NCI-H2196 (cell line): ENCODE results near the gene MBNL1.

Experiments
- DNase-seq: peaks from one replicate; lab custom pipeline; 2025; ENCODE audit not compliant: unreplicated experiment; lab: John Stamatoyannopoulos, UW

Gene MBNL1, protein sequence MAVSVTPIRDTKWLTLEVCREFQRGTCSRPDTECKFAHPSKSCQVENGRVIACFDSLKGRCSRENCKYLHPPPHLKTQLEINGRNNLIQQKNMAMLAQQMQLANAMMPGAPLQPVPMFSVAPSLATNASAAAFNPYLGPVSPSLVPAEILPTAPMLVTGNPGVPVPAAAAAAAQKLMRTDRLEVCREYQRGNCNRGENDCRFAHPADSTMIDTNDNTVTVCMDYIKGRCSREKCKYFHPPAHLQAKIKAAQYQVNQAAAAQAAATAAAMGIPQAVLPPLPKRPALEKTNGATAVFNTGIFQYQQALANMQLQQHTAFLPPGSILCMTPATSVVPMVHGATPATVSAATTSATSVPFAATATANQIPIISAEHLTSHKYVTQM

DNA sequence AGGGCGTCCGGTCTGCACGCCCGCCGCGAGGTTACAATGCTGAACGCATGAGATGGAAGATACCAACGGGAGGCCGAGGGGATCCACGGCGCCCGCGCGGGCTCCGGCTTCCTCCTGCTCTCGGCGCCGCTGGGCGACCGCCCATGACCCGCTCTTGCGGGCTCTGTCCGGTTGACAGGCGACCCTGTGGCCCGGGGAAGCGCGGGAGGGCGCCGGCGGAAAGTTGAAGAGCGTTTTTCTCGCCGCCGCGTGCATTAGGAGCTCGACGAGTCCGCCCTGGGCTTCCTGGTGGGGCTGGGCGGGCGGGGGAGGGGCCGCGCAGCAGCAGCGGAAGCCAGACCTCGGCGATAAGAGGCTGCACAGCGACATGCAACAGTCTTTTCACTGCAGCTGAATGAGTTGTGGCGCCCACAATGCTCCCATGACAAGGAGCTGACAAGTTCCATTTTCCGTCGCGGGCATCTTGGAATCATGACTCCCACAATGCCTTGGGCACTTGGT is at the start of gene MBNL1:
TSS of gene MBNL1 (plus strand) at position 375 of the 501 bp plus-strand sequence. CDS start 31,265 bp downstream, outside the sequence.
- peak; percentile 83 for DNase-seq

DNA sequence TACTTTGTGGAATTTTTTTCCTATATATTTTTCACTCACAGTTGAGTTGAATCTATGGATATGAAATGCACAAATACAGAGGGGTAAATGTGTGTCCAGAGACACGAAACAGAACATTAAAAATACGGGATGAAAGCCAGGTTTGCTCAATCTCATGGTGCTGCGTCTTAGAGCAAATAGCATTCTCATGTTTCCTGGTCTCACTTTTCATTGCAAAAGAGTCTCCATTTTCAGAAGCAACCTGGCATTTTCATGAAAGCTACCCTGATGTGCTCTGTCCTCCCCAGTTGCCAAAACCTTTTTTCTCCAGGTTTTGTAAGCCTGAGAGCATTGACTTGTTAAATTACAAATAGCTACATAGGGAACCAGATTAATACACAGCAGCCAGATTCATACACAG is 49.5 kb upstream of the MBNL1 start:
- DNase-seq, result no peak

DNA sequence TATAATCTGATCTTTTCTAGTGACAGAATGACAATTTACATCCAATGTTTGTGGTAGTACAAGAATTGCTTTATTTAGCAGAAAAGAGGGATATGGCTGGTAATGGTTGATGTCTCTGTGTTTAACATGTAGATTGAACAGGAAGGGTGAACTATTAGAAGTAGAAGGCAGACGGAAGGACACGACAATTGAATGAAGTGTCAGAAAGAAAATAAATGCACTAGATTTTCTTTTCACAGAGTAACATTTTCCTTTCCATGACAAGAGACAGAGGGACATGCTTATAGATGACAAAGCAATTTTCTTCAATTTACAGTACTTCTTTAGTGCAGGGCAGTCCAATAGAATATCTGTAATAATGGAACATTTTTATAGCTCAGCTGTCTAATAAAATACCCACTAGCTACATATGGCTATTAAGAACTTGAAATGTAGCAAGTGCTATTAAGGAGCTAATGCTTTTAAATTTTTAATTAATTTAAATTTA is 48.9 kb upstream of the MBNL1 start:
- no peak for DNase-seq

DNA sequence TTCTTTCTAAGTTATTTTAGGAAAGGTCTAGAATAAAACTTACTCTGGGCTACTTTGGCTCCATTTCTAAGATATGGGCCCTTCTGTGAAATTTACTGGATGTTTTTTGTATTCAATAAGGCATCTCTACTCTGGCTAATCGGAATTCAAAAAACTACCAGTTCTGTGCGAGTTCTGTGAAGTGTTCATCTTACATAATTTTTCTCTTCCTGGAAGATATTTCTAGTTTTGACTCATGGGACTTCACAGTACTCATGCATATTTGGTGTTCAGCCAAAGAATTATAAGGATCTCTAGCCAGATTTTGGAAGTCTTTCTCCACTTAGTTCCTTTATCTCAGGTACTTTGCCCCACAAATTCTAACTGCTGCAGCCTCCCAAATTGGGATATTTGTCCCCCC is 46.4 kb upstream of the MBNL1 start:
- DNase-seq, result no peak

DNA sequence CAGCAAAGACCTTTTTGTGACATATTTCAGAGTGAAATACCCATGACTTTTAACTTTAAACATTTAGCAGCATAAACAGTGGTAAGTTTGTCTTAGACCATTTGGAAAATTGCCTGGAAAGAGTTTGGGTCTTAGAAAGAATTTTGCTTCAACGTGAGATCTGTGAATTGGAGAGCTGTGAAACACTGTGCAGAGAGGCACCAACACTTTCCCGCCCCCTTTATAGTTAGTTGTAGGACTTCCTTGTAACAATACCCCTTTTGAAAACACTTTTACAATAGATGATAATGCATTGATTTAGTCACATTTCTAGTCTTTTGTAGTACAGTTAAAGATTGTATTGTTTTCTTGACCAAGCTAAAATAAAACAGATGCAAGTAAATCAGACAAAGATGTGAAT is 43.5 kb upstream of the MBNL1 start:
- no peak for DNase-seq

DNA sequence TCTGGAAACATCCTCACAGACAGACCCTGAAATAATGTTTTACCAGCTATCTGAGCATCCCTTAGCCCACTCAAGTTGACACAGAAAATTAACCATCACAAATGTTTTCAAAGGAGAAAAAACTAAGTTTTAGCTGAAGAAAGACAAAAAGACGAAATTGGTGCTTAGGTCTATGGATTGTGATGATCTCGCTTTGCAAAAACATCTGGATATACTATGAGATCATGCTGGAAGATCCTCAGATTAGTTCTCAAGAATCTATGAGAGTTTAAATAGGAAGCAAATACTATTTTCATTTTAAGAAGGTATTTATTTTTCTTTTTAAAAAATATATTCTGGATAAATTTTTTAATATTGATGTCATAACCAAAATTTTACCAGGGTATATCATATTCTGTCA is 42.6 kb upstream of the MBNL1 start:
- DNase-seq, result no peak

DNA sequence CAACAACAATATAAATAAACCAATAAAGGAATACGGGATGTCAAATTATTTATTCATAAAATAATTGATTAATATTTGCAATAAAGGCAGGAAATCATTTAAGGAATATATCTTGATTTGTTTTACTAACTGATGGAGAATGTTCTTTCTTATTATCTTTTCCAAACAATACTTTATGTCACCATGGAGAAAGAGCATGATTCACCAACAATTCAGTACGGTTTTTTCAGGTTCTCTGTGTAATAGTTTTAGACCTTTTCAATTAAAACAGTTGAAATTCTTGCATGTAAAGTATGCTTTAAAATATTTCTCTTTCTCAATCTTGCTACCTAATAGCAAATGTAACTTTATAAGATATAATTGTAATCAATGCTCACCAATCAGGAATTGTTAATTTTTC is 41.7 kb upstream of the MBNL1 start:
- DNase-seq, result no peak

DNA sequence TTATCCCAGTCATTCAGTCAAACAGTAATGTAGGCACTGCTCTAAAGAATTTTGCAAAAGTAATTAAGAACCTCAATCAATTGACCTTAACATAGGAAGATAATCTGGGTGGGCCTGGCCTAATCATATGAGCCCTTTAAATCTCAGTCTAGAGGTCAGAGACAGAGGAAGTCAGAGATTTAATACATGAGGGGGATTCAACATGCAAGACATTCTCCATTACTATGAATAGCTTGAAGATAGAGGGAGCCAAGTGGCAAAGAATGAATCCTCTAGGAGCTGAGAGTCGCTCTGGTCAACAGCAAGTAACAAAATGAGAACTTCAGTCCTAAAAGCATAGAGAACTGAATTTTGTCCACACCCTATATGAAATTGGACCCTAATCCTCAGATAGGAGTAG is 39.0 kb upstream of the MBNL1 start:
- no peak for DNase-seq

DNA sequence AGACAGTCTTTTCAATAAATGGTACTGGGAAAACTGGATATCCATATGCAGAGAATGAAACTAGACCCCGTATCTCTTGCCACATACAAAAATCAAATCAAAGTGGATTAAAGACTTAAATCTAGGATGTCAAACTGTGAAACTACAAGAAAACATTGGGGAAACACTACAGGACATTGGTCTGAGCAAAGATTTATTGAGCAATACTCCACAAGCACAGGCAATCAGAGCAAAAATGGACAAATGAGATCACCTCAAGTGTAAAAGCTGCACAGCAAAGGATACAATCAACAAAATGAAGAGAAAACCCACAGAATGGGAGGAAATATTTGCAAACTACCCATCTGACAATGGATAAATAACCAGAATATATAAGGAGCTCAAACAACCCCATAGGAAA is 38.4 kb upstream of the MBNL1 start:
- DNase-seq, result no peak

DNA sequence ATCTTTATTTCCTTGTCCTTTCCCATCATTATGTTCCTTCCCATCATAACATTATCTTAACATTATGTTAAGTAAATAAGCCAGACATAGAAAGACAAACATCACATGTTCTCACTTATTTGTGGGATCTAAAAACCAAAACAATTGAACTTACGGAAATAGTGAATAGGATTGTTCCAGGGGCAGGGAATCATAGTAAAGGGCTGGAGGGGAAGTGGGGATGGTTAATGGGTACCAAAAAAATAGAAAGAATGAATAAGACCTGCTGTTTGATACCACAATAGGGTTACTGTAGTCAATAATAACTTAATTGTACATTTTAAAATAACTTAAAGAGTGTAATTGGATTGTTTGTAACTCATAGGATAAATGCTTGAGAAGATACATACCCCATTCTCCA is 36.7 kb upstream of the MBNL1 start:
- DNase-seq, result no peak

DNA sequence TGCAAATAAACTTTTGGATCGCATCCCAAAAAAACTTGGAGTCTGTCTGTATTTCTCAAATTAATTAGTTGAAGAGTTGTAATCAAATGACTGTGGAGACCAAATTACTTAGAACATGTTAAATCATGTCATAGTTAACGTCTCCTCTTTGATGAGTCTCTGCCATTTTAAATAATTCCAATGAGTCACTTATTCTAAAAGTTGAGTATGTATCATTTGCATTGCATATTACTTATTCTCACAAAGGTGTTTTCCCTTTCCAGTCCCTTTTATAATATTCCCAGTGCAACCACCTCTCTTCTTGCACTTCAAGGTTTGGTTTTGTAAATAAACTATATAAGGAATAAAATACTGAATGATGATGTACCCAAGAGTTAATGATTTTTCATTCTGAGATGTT is 36.0 kb upstream of the MBNL1 start:
- DNase-seq, result no peak

DNA sequence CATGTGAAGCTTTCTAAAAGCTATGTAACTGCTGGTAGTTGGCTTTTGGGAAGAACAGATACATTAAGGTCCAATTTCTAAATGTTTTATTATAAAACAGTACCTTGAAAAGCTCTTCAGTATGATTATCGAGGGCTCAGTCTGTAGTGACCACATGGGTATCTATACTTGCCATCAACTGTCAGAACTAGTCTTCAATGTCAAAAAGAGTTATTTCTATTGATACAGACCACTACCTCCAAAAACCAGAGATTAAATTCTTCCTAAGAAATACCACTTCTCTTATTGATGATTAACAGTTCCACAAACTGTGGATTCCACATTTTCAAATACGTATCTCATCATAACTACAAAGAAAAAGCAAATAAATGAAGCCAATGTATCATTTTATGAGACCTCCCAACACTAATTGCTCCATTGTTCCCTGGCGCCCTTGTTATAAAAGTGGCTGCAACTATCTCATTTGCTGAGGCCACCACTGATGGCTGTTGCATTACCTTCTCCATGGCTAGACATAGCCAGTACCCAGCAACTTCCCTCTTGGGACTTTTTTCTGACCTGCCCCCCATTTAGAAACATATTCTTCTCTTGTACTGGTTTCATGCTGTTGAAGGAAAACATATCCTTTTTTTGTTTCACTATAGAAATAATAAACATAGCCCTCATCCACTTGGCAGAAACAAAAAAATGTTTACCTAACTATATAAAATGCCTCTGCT is 33.9 kb upstream of the MBNL1 start:
- no peak for DNase-seq

DNA sequence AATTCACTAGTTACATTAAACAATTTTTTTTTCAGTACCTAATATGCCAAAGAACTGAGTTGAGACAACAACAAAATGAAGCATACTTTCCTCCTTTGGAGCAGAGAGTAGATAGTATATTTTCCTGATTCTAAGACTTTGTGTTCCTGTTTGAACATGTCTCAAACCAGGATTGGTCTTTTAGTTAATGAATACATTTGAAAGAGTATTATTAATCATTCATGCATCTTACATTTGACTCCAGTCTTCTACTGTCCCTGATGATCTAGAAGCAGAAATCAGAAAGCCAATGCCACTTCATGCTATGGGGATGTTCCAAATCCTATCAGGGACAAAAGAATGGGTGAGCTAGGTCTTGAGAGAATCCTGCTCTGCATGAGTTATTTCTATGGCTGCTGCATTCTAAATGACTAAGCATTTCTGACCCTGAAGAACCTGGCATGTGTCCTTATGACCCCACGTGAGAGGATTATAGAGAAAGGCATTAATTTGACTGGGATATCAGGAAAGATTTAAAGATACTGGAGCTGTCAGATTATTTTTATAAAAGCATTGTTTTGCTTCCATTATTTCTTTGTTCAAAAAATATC is 32.9 kb upstream of the MBNL1 start:
- DNase-seq, result no peak

DNA sequence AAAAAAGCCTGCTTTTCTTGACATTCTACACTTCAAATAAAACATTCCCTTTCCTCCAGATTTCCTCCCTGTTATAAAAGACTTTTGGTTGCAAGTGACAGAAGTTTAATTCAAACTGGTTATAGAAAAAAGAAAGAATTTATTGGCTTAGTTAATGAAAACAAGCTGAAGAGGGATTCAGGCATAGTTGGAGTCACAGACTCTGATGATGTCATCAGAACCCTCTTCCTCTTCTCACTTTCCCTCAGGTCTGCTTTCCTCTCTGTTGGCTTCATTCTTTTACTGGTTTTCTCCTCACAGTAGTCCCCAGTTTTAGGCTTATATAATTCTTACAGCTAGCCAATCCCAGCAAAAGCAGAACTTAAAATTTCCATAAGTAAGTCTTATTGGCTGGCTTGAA is 32.0 kb upstream of the MBNL1 start:
- DNase-seq, result no peak

DNA sequence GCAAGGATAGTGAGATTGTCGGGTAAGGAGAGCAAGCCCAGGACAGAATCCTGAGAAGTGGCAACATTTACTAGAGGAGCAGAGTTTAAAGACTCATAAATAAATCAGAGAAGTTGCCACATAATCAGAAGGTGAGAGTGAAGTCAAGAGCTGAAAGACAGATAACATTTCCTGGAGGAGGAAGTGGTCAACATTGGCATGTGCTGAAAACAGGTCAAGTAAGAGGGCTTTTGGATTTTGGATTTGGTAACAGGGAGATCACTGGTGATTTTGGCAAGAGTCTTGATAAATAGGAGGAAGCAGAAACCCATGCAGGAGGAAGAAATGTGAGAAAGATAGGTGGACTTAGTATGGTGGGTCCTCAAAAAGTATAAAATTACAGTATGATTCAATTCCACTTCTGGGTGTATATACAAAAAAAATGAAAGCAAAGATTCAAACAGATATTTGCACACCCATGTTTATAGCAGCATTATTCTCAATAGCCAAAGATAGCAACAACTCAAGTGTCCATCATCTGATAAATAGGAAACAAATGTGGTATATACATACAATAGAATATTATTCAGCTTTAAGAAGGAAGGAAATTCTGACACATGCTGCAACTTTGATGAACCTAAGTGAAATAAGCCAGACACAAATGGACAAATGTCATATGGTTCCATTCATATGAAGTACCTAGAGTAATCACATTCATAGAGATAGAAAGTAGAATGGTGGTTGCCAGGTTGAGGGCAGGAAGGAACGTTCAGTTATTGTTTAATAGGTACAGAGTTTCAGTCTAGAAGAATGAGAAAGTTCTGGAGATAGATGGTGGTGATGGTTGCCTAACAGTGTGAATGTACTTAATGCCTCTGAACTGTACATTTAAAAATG is 27.3 kb upstream of the MBNL1 start:
- peak; percentile 30 for DNase-seq

DNA sequence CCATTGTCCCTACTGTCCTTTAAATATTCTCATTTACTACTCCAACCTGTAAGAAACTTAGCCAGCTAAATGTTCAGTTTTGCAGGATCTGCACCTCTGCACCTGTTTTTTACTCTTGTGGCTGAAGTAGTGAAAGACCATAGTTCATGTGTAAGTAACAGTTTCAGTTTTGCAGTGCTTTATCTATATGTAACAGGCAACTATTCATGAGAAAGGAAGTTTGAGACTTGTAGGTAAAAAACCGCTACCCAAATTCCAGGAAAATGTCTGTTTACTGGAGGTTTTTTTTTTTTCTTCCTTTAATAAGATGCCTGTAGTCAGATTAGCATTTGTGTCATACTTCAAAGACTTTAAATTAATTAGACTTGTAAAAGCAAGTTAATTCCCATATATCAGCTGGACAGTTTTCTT is 25.4 kb upstream of the MBNL1 start:
- DNase-seq, result no peak

DNA sequence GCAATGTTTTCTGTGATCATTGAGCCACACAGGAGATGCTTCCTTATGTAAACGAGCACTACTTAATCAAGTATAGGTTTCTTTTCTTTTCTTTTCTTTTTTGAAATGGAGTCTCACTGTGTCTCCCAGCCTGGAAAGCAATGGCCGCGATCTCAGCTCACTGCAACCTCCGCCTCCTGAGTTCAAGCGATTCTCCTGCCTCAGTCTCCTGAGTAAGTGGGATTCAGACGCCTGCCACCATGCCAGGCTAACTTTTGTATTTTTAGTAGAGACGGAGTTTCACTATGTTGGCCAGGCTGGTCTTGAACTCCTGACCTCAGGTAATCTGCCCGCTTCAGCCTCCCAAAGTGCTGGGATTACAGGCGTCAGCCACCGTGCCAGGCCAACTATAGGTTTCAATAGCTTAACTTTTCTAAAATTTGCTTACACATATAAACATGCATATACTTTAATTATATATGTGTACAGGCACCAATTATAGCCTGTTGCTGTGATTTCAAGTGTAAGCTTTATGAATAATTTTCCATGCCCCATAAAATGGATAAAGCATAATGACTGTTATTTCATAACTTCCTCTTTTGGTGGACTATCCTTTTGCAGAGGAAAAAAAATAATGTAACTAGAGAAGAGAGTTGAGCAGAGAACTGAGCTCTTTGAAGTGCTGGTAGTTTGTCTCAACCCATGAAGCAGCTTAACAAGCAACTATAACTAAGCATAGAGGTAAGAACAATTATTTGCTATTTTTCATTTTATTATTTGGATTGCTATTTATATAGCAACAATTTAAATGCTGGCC is 24.8 kb upstream of the MBNL1 start:
- no peak for DNase-seq

DNA sequence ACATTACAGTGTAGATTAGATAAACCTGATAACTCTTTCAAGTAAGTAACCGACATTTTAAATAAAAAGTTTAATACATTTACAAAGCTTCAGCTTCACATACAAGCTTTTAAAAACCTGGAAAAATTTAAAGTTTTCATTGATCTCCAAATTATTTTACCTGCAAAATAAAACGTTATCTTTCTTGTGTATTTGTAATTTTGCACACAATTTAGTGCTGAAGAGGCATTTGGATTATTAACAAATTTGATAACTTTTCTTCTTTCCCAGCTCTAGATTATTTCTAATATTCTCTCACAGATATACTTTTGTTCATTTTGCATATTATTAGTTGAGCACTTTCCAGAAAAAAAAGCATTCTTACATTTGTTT is 24.2 kb upstream of the MBNL1 start:
- DNase-seq, result no peak

DNA sequence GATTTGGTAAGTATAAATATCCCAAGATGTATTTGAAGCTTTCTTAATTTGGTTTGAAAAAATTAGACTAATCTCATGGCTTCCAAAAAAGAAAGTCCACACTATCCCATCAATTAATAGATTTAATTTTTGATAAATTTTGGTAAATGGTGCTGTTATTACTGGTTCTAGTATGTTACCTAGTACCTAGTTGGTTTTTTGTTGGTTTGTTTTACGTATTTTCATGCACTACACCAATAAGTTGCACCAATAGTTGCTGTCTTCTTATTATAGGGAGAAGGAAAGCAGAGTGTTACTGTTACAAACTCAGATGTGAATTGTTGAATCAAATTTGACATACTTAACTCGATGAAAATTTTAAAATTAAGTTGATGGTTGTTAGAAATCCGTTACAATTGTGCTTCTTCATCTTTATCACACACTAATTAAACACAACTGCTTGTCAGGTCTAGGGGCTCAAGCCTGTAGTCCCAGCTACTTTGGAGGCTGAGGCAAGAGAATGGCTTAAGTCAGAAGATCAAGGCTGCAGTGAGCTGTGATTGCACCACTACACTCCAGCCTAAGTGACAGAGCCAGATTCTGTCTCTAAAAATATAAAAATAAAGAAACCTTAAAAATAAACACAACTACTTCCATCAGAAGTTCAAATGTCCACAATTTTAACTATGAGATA is 23.1 kb upstream of the MBNL1 start:
- no peak for DNase-seq

DNA sequence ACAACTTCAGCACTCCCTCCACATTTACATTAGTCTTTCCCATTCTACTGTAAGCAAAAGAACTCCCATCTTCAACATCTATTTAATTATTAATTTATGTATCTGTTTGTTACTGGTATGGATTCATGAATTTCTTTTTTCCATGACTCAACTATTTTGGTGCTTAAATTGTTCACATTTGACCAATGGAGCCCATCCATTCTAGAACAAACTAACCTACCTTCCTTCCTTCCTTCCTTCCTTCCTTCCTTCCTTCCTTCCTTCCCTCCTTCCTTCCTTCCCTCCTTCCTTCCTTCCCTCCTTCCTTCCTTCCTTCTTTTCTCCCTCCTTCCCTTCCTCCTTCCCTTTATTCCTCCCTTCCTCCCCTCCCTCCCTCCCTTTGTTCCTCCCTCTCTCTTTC is 16.8 kb upstream of the MBNL1 start:
- DNase-seq, result no peak
